ENCODE measurements around the gene NUB1.

The NUB1 gene

DNA sequence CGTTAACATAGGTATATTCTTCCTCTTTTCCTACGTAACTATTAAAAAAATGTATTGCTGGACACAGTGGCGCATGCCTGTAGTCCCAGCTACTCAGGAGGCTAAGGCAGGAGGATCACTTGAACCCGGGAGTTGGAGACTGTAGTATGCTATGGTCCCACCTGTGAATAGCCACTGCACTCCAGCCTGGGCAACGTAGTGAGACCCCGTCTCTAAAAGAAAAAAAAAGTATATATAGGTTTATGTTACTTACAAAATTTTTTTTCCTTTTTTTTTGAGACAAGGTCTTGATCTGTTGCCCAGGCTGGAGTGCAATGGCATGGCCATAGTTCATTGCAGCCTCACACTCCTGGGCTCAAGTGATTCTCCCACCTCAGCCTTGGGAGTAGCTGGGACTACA lies 5.6 kb downstream of the NUB1 start:
- FAIRE-seq: no peak

DNA sequence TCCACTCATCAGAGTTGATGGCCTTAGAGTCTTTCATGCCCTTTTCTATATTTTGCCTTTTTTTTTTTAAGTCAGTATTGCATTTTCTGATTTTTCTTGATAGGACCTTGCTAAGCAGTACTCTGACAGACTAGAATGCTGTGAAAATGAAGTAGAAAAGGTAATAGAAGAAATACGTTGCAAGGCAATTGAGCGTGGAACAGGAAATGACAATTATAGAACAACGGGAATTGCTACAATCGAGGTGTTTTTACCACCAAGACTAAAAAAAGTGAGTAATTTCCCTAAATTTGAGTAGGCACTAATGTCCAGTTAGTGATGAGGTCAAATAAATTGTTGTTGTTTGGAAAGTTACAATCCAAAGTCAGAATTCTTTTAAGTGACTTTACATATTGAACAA lies 7.4 kb downstream of the NUB1 start:
- FAIRE-seq: no peak

DNA sequence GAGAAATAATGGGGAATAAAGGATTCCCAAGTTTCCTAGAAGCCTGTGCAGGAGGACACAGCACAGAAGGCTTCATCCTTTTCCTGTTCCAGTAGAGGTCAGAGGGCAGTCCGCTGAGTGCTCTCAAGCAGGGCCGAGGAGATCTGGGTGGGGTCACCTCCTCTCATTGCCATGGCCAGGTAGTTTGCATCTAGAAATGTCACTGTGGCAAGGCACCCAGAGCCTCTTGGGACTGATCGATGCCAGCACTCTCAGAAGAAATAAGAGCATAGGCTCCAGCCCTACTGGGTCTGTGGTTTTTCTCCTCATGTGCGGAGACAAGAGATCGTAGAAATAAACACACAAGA lies 7.9 kb downstream of the NUB1 start:
- no peak for FAIRE-seq

DNA sequence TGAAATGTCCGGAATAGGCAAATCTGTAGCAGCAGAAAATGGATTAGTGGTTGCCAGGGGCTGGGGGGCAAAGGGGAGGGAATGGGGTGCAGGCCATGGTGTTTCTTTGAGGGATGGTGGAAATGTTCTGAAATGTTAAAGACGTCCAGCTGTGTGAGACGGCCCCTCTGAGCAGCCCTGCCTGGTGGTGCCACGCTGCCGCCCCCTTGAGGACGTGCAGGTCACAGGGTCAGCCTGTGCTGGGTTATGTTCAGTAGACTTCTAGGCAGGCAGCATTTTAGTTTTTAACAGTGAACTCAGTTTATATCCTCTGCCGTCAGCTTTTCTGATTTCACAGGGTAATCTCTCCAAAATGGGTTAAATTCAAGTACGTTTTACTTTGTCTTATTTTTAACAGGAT lies 9.4 kb downstream of the NUB1 start:
- FAIRE-seq: no peak

DNA sequence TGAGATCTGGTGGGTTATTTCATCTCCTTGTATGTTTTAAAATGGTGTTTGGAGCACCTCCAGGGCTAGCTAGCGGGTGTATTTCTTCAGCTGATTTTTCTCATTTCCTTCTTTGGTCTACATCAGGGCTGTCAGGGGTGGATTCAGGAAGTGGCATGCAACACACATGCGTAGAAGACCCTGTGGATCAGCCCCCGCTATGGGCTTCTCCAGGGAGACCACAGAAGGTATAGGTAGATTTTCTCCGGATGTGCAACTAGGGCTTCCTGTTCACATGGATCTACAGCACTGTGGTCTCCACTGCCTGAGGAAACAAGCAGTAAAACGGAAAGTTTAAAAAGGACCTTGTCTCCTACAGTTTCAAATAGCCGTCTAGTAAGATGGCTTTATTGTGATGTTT lies 10.4 kb downstream of the NUB1 start:
- no peak for FAIRE-seq

DNA sequence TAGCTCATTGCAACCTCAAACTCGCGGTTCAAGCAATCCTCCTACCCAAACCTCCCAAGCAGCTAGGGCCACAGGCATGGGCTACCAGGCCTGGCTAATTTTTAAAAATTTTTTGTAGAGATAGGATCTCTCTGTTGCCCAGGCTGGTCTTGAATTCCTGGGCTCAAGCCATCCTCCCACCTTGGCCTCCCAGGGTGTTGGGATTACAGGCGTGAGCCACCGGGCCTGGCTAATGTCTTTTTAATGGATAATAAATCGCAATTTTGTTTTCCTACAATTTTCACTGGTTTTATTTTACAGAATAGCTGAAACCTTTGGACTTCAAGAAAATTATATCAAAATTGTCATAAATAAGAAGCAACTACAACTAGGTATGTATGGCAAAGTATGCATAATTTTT lies 10.9 kb downstream of the NUB1 start:
- no peak for FAIRE-seq

DNA sequence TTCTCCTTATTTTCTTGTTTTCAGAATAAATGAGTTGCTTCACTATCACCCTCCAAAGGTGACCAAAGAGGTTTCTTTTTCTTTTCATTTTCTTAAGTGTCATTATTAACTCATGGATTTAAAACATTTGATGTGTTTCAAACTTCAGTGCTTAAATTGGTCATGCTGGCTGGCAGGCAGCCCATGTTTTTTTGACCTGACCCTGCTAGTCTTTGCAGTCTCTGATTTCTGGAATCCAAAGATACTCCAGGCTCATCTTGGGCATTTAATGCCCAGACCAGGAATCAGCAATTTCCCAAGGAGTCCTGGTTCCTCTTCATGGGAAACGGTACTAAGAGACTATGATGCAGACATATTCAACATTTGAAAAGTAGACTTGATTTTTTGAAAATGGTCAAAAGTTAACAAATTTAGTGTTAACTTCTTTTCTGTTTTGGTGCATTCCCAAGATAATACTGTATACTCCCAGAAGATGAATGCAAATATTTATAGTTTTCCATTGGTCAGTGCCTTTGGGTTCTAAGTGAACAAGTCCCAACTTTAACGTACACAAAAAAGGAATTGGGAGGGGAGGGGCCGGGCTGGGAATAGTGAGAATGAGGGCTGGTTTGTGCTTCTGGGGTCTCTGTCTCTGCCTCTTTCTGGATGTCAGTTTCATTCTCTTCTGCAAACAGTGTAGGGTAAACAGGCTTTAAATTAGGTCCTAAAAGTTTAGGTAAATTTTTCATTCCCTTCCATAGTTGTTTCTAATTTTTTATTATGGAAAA lies 19.8 kb downstream of the NUB1 start:
- FAIRE-seq: no peak

DNA sequence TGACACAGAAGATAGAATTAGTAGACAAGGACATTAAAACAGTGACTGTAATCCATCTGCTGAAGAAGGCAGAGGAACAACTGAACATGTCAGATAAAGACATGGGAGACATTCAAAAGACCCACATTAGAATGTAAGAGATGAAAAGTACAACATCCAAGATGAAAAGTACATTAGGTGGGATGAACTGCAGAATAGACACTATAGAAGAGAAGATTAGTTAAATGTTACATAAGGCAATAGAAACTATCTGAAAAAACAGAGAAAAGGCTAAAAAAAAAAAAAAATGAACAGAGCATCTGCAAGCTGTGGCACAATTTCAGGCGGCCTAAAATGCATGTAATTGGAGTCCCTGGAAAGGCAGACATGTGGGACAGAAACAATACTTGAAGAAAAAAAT lies 21.6 kb downstream of the NUB1 start:
- no peak for FAIRE-seq

DNA sequence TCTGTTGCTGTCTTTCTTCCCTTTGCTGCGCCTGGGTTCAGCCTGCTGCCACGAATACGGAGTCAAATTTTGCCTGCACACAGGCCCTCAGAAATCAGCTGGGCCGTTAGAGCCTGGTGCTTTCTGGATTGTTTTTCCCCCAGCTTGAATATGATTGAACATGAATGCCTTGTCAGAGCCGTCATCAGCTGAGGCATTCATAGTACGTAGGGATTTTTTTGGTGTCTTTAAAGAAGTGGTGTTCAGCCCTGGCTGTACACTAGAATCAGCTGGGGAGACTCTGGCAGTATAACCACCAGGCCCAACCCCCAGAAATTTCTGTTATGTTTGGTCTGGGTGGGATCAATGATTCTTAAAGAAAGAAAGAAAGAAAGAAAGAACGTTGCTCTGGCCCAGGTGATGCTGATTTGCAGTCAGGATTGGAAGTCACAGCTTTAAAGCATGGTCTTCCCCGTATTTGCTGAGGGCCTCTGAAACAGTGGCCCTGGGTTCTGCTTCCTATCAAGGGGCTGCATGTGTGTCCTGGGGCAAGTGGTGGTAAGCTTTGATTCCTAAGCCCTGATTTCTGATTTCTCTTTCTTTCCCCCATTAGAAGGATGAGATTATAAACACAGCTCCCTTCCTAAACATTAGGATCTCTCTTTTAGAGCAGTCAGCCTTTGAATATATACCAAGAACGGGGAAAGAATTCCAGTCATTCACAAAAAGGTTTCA lies 24.7 kb downstream of the NUB1 start:
- no peak for FAIRE-seq

DNA sequence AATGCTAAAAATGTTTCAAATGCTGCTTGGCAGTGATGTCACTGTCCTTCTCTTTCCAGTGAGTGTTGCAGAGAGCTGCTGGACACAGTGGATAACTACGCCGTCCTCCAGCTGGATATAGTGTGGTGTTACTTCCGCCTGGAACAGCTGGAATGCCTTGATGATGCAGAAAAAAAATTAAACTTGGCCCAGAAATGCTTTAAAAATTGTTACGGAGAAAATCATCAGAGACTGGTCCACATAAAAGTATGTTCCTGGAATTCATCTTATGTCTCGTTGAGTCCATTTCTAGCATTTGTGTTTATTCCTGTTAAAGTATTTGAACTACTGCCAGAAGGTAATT lies 25.2 kb downstream of the NUB1 start:
- FAIRE-seq: no peak

DNA sequence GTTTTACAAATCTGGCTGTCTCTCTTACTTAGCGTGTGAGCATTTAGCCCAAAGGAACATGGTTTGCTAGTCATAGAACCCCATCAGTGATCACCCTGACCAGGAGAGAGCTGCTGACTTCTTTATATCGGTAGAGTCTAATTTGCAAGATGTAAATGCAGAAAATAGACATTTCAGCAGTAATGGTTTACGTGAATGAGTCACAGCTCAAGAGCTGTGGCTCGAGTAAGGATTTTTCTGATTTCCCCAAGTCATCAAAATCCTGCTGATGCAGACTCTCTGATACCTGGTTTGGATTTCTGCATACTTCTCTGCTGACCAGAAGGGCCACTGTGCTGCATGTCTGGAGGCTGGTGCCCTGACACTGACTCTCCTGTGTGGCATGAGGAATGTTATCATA lies 25.7 kb downstream of the NUB1 start:
- FAIRE-seq: no peak

DNA sequence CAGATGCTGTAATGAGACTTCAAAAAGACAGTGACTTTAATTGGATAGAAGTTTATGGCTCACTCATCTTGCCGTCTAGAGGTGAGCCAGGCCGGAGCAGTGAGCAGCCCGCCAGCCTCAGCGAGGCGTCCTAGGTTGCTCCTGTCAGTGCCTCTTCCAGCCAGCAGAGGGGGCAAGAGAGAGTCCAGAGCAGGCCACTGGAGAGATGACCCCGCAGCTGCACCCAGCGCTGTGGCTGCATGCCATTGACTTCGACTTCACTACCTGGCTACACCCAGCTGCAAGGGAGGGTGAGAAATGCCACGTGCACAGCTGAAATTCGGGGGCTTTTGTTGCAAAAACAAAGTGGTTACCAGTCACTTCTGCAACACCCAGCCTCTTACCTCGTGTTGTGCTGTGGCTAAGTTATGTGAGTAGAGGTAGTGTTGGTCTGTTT lies 26.5 kb downstream of the NUB1 start:
- peak; percentile 56 for FAIRE-seq

DNA sequence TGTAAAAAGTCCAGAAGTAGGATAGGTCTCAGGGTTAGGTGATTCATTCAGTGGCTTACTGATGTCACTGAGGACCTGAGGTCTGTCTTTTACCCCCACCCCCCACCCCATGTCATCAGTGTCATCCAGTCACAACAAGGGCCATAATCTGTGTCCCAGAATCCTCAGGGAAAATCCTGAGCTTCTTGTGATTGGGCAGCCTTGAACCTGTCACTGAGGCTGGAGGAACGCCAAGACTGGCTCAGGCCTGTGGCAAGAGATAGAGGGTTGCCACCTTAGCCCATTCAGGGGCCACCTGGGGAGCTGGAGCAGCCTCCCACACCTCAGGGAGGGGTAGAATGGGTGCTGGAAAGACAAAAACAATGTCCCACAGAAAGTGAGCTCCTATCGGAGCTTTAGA lies 29.7 kb downstream of the NUB1 start:
- FAIRE-seq: no peak

DNA sequence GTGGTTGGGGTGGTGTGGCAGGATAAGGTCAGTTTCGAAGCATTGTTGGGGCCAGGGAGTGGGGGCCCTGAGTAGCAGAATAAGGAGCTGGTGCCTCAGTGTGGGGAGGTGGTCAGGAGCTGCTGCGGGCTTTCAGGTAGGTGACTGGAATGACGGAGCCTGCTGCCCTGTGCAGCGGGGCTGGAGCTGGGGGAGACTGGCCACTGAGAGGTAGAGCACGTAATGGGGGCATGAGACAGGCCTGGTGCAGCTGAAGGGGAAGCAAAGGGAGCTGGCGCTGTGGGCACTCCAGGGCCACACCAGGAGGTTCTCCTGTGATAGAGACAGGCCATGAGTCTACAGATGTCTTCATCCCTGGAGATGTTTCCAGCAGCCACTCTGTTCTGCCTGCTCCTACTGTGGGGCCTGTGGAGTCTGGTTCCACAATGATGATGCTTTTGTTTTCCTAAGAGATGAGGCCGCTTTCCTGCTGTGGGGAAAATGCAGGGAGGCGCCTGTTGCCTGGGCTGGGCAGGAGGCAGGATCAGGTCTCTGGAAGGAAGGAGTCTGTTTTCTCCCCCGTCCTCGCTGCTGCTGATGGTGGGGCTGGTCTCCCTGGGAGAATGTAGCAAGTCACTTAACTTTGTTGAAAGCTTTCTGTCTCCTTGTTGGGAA lies 31.1 kb downstream of the NUB1 start:
- FAIRE-seq: no peak

DNA sequence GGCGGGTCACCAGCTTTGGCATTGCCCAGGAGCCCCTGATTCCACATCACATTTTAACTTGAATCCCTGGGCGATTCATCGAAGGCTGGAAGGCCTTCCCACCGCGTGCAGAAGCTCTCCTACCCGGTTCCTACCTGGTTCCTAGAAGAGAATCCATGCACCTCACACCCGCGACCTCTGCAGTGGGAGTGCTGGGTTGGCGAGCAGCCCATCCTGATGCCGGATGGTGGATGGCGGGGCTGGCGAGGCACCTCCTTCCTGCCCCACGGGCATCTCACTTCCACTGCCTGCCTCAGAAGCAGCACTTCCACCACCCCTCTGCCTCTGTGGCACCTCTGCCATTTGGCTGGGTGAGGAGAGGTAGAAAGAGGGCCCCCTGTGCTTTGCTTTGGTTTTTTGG lies 32.0 kb downstream of the NUB1 start:
- no peak for FAIRE-seq

DNA sequence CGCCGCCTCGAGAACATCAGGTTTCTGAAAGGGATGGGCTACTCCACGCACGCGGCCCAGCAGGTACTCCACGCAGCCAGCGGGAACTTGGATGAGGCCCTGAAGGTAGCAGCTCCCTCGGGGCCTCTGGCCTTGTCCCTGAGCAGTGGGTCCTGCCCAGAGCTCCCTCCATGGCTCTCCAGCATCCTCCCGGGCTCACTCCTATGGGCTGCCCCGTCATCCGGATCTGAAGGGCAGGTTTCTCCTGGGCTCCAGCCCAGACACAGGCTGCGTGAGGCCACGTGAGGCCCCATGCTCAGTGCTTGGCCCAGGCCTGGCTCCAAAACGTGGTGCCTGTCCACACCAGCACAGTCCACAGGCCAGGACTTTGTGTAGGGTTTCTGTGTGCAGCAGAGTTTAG lies 32.5 kb downstream of the NUB1 start:
- FAIRE-seq: no peak

DNA sequence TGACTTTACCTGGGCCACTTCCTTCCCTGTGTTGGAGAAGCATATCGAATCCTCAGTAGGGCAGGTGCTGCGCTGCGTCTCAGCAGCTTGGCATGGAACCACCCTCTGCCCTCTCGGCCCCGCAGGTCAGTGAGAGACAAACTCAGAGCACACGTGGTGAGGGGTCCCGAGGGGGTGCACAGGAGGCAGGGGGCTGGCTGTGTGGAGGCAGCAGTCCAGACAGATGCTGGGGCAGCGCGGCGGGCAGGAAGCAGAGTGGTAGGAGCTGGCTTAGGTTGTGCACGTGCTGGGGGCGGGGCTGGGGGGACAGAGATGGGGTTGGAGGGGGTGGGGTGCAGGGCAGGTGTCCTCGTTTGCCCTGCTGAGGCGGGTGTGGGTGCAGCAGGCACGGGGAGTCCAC lies 33.1 kb downstream of the NUB1 start:
- no peak for FAIRE-seq

DNA sequence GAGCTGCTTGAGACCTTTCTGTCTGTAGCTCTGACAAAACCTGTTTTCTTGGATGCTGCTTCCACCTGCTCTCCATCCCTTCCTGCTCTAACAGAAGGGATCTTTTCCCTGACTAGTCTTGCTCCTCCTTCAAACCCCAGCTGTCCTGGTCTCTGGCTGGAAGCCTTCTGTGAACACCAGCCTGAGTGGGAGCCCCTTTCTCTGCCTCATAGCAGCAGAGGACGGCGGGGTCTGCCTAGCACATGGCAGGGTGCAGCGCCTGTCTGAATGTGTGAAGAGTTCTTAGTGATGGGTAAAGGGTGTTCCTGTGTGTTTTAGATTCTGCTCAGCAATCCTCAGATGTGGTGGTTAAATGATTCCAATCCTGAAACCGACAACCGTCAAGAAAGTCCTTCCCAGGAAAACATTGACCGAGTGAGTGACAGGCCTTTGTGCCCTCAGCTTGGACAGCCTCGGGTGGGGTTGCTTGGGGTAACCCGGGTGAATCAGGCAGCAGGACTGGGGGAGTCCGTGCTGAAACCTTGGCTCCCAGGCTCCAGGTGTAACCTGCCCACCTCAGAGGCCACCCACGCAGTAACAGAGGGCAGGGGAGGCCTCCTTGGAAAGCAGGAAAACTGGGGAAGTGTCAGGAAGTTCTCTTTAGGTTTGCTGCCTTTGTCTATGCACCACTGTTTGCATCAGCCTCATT lies 34.1 kb downstream of the NUB1 start:
- no peak for FAIRE-seq

DNA sequence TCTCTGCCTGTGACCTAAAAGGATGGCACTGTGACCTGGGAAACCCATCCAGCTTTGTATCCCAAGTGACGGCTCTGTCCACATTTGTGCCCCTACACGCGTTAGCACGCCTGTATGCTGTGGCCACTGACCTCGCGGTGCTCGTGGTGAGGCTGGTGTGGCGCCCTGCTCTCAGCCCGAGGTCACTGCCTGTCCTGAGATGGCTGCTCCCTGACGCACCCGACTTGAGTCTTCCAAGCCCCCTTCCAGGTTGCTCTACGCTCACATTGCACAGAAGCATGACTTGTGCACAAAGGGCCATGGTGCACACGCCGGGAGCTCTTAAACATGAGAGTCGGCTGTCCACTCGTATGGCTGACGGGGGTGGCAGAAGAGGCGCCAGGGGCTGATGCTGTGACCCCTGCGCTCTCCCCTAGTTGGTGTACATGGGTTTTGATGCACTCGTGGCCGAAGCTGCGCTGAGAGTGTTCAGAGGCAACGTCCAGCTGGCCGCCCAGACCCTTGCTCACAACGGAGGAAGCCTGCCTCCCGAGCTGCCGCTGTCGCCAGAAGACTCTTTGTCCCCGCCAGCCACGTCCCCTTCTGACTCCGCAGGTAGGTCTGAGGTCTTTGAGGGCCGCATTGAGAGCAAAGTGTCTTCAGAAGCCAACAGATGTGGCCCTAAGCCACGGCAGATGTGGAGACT lies 34.7 kb downstream of the NUB1 start:
- no peak for FAIRE-seq

DNA sequence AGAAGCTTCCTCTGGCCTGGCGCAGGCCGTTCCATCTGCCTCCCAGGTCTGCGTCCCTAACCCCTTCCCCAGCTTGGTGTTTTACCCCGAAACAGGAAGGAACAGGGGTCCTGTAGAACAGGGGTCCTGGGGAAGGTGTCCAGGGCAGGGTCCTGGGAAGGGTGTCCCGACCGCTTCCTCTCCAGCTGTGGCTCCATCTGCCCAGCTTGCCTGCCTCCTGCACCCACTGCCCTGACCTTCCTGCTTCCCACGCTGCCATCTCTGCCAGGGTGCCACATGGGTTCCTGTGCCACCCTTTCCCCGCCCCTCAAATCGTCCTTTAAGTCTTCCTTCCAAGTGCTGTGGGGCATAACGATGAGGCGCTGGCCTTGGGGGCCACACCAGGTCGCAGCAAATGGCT lies 35.8 kb downstream of the NUB1 start:
- FAIRE-seq: no peak

DNA sequence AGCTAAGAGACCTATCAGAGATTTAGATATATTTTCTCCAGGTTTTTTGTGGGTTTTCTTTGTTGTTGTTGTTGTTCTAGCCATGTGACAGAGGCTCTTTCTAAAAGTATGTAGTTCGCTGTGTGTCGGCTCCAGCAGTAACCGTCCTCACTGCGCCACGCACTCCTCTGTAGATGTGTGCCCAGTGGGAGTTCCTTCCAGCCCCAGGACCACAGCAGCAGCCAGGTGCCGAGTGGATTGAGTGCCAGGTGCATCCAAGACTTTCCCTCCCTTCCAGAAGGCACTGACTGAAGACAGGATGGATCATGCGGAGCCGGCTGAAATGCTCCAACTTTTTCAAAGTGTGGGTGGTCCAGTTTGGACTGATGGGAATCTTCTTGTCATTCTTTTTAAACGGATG lies 36.4 kb downstream of the NUB1 start:
- no peak for FAIRE-seq

DNA sequence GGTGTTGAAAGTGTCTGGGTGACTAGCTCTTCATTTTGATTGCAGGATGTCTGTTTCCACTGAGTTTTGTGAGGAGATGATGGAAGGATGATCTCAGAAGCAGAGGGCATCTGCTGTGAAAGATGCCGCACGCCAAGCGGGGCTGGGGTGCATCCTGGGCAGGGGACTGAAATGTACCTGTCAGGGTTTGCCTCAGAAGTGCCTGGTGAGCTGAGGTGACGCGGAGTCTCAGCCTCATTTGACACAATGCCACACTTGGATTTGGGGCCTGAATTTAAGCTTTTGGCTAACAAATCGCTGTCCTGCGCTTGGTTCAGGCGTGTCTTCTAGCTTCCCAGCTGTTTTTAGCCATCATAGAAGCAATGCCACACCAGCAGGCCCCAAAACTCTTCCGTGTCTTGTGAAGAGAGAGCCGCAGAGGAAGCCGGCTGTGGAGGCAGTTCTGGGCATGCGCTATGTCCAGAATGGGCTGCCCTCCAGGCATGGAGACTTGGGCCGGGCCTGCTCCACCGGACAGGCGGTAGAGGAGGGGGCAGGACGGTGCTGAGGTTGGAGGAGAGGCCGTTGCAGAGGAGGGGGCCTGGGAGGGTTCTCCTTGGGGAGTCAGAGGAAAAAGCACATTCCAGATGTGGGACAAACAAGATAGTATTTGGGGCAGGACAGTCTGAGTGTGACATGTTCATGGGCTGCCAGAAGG lies 37.0 kb downstream of the NUB1 start:
- FAIRE-seq: no peak

DNA sequence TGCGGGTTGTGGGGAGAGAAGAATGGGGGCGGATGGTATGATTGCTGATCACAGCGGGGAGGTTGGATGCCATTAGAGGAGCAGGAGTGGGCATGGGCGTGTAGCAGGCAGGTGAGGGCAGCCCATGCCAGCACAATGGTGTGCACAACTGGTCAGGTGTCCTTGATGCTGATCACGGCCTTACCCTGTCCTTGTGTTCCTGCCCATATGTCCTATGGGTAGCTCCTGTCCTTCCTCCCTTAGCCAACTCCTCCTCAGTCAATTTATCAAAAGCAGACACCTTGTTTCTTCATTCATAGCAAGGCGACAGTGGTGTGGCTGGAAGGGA lies 37.5 kb downstream of the NUB1 start:
- no peak for FAIRE-seq

Measured in G401.6 (cell line).